Measurements from ENCODE around the gene VPS13D.
A peak's percentile ranks its signal among the peaks of the same experiment; 100 is the strongest.

GRCh38 chr1:12230549-12231275, 882 bp downstream of the VPS13D start:
- TF ChIP-seq CTCF (IDR thresholded peaks at IDR 0.05 in 4 of 5, conservative IDR thresholded peaks at IDR 0.05 in 1 of 5) (no peak), POLR2A (IDR thresholded peaks at IDR 0.05) (peak; percentile 28 to 57)
